SU-DHL-6 (cell line): ENCODE data around the gene MX2.

Experiments
- H2AFZ ChIP-seq: fragments of 200-600 bp; sonication (generic); 2 replicates; pipeline ENCODE4 v1.6.1; 2014; ENCODE audit warnings: low read depth, mild to moderate bottlenecking, moderate library complexity, mixed read lengths, antibody characterized with exemption, low read length; ENCODE audit not compliant: severe bottlenecking
- H3F3A ChIP-seq: fragments of 200-600 bp; shearing (Covaris generic); 2 replicates; pipeline ENCODE4 v1.6.0; 2016; ENCODE audit warnings: antibody characterized with exemption, mild to moderate bottlenecking; ENCODE audit not compliant: insufficient read depth
- H3K27ac ChIP-seq: fragments of 200-600 bp; sonication (generic); 2 replicates; pipeline ENCODE4 v1.5.1; 2016; ENCODE audit warnings: low read depth, mild to moderate bottlenecking, low read length, moderate library complexity, mixed read lengths
- H3K27me3 ChIP-seq: fragments of 200-600 bp; sonication (generic), shearing (Covaris generic); 2 replicates; pipeline ENCODE4 v1.6.0; 2014; ENCODE audit warnings: mild to moderate bottlenecking, low read length
- H3K36me3 ChIP-seq: fragments of 200-600 bp; sonication (generic); 2 replicates; pipeline ENCODE4 v1.6.1; 2014; ENCODE audit warnings: mild to moderate bottlenecking, low read length, mixed read lengths
- H3K4me2 ChIP-seq: fragments of 300-600, 200-600 bp; shearing (Covaris generic), sonication (generic); 2 replicates; pipeline ENCODE4 v1.6.0; 2014; ENCODE audit warnings: low read length, low read depth, mild to moderate bottlenecking; ENCODE audit not compliant: poor library complexity, severe bottlenecking
- H3K4me3 ChIP-seq: fragments of 200-600 bp; sonication (generic); 2 replicates; pipeline ENCODE4 v1.5.1; 2014; ENCODE audit warnings: antibody characterized with exemption, low read length, mild to moderate bottlenecking, mixed read lengths; ENCODE audit not compliant: insufficient read depth, poor library complexity, severe bottlenecking
- H3K79me2 ChIP-seq: fragments of 200-600 bp; sonication (generic); 2 replicates; pipeline ENCODE4 v1.6.1; 2014; ENCODE audit warnings: mild to moderate bottlenecking, low read length, moderate library complexity; ENCODE audit not compliant: insufficient read depth
- H3K9ac ChIP-seq: fragments of 200-600 bp; sonication (generic); 2 replicates; pipeline ENCODE4 v1.7.0; 2014; ENCODE audit warnings: mild to moderate bottlenecking, low read length
- H3K9me2 ChIP-seq: fragments of 200-600 bp; sonication (generic); replicated peaks from 2 replicates; pipeline ENCODE4 v1.6.1; 2014; ENCODE audit warnings: low read length; ENCODE audit not compliant: insufficient read depth
- H3K9me3 ChIP-seq: fragments of 200-600 bp; sonication (generic); 2 replicates; pipeline ENCODE4 v1.6.1; 2014; ENCODE audit warnings: low read length, mixed read lengths; ENCODE audit not compliant: insufficient read depth
- H4K20me1 ChIP-seq: fragments of 200-600 bp; sonication (generic); 2 replicates; pipeline ENCODE4 v1.6.1; 2014; ENCODE audit warnings: low read depth, mild to moderate bottlenecking, antibody characterized with exemption, low read length, moderate library complexity, mixed read lengths
- EZH2phosphoT487 ChIP-seq: fragments of 200-600 bp; sonication (generic), shearing (Covaris generic); conservative IDR thresholded peaks from 2 replicates; pipeline ENCODE4 v1.6.1; 2018; ENCODE audit warnings: mild to moderate bottlenecking, antibody characterized with exemption, low read length, moderate library complexity, mixed read lengths
- TF ChIP-seq, protein P1 (sequence below): fragments of 200-600 bp; sonication (generic); IDR thresholded peaks from one replicate; pipeline ENCODE4 v1.5.1; 2017; ENCODE audit warnings: antibody characterized with exemption, mild to moderate bottlenecking, low read length, moderate library complexity; ENCODE audit not compliant: insufficient read depth, poor library complexity, severe bottlenecking

The MX2 gene

DNA sequence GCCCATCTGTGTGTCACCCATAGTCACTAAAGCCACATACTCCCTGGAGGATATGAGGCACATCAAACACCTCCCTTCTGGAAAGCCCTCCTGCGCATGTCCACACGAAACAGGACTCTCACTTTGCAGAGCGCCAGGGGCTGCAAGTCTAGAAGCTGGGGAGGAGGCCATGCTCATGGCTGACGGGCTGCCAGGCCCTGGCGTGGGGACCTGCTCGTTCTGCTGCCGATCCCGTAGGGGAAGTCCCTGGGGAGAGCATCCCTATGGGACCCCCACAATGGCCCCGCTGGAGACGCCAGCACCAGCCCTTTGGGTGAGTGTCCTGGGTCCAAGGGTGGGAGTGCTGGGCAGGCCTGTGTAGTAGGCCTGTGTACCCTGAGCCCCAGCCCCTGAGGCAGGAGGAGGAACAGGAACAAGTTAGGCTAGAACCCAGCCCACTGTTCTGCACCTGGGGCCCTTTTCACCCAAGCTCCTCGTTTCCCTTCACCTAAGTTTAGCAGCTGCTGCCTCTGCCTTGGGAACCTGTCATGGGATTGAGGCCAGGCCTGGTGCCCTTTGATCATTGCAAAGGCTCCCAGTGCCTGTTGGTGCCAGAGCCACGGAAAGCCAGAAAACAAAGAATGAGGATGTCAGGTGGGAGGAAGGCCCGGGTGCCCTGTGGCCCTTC is 35.3 kb upstream of the MX2 start:
- Histone ChIP-seq H3K27ac (no peak overlapping the region), H3K9ac (no peak overlapping the region), H3K9me2 (no peaks in the 10 kb centered on the region), H3K79me2 (no peaks in the 10 kb centered on the region), H3K9me3 (no peaks in the 10 kb centered on the region), H3K4me3 (no peak overlapping the region), H3K4me2 (no peak overlapping the region), H4K20me1 (no peaks in the 10 kb centered on the region), H3K36me3 (no peaks in the 10 kb centered on the region), H3F3A (peaks cover 3% of the 10 kb centered on the region), H2AFZ (no peak overlapping the region), H3K27me3 (no peaks in the 10 kb centered on the region)
- TF ChIP-seq, protein P1, sequence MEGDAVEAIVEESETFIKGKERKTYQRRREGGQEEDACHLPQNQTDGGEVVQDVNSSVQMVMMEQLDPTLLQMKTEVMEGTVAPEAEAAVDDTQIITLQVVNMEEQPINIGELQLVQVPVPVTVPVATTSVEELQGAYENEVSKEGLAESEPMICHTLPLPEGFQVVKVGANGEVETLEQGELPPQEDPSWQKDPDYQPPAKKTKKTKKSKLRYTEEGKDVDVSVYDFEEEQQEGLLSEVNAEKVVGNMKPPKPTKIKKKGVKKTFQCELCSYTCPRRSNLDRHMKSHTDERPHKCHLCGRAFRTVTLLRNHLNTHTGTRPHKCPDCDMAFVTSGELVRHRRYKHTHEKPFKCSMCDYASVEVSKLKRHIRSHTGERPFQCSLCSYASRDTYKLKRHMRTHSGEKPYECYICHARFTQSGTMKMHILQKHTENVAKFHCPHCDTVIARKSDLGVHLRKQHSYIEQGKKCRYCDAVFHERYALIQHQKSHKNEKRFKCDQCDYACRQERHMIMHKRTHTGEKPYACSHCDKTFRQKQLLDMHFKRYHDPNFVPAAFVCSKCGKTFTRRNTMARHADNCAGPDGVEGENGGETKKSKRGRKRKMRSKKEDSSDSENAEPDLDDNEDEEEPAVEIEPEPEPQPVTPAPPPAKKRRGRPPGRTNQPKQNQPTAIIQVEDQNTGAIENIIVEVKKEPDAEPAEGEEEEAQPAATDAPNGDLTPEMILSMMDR, result no peak
- TF ChIP-seq EZH2phosphoT487, result no peak

DNA sequence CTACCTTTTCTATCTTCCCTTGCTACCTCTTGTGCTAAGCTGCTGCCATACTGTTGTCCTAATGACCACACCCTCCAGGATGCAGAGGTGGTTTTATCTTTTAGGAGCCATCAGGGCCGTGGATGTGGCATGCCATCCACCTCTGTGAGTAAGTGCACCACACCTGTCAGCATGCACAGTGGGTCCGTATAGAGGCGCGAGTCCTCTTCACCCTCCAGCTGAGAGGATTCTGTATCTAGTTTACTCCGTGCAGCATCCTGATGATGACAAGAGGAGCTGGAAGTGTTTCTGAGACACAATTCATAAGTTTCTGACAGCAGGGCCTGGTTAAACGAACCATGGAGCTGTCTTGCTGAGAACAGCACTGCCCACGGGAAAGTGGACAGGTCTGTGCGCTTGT is 34.1 kb upstream of the MX2 start:
- TF ChIP-seq EZH2phosphoT487, result no peak
- TF ChIP-seq, protein P1, result no peak
- Histone ChIP-seq H3K27ac (no peak overlapping the region), H3K27me3 (no peaks in the 10 kb centered on the region), H3K4me3 (no peak overlapping the region), H3K9me3 (no peaks in the 10 kb centered on the region), H3K9ac (no peak overlapping the region), H4K20me1 (no peaks in the 10 kb centered on the region), H3K9me2 (no peaks in the 10 kb centered on the region), H3K36me3 (no peaks in the 10 kb centered on the region), H3K79me2 (no peaks in the 10 kb centered on the region), H3F3A (no peaks in the 10 kb centered on the region), H2AFZ (no peak overlapping the region), H3K4me2 (no peak overlapping the region)

DNA sequence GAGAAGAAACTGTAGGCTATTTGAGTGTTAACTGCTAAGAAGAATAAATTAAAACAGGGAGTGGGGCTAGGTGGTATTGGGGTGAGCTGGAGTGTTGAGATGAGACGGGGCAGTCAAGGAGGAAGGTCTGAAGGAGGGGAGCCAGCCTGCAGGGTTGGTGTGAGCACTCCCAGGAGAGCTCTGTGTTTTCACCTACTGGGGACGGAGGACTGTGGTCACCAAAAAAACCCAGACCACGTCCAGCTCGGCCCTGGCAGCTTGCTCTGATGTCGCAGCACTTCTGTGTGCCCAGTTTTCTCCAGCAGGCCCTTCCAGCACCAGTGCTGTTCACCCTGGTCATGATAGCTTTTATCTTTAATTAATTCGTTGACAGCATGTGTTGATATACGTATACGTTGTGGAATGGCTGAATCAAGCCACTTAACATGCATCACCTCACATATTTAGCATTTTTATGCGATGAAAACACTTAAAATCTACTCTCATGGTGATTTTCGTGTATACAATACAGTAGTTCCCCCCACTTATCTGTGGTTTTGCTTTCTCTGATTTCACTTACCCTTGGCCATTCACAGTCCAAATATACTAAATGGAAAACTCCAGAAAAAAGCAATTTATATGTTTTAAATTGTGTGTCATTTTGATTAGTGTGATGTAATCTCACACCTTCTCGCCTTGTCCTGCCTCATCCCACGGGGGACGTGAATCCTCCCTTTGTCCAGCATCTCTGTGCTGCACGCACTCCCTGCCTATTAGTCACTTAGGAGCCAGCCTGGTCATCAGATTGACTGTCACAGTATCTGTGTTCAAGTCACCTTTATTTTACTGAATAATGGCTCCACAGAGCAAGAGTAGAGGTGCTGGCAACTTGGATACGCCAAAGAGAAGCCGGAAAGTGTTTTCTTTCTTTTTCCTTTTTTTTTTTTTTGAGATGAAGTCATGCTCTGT is 32.9 kb upstream of the MX2 start:
- Histone ChIP-seq H3K36me3 (no peaks in the 10 kb centered on the region), H3K4me3 (no peak overlapping the region), H2AFZ (no peak overlapping the region), H3K4me2 (no peak overlapping the region), H4K20me1 (no peaks in the 10 kb centered on the region), H3K9ac (no peak overlapping the region), H3K9me3 (no peaks in the 10 kb centered on the region), H3K9me2 (no peaks in the 10 kb centered on the region), H3F3A (no peaks in the 10 kb centered on the region), H3K79me2 (no peaks in the 10 kb centered on the region), H3K27ac (no peak overlapping the region), H3K27me3 (no peaks in the 10 kb centered on the region)
- TF ChIP-seq EZH2phosphoT487, result no peak
- TF ChIP-seq, protein P1, result no peak
